Gastrocnemius medialis (tissue), 4 donors: ENCODE measurements around the gene DNAH2. TPM values are rescaled to one million over a fixed set of nuclear protein-coding genes. Genes with fewer than 3 reads are reported as not detected.

Experiments
- ATAC-seq, 2 donors: fragments of 150-250 bp; one replicate each; pipeline ENCODE4 v1.9.1; 2016
- DNase-seq, 2 donors: peaks; one replicate each; pipeline ENCODE4 v3.0.0-alpha.2; 2019
- H3K27ac ChIP-seq, 4 donors: fragments of 200-600 bp; sonication (generic); 1 replicate in 1 of 4; 2 replicates in 3 of 4; pipeline ENCODE4 v1.5.1; 2016 to 2018; ENCODE audit warnings: mild to moderate bottlenecking in 2 of 4, moderate library complexity in 1 of 4
- H3K27me3 ChIP-seq, 3 donors: fragments of 200-600 bp; sonication (generic) in 2 of 3; 1 replicate in 1 of 3; 2 replicates in 2 of 3; pipeline versions ENCODE4 v1.5.1 to v1.6.0; 2016 to 2019; ENCODE audit warnings: mild to moderate bottlenecking in 1 of 3, moderate library complexity in 1 of 3
- H3K36me3 ChIP-seq, 2 donors: fragments of 200-600 bp; sonication (generic) in 1 of 2; one replicate each; pipeline ENCODE4 v1.5.1; 2017 to 2018
- H3K4me1 ChIP-seq, 2 donors: fragments of 200-600 bp; sonication (generic) in 1 of 2; one replicate each; pipeline ENCODE4 v1.5.1; 2016 to 2017; ENCODE audit warnings: mild to moderate bottlenecking in 2 of 2
- H3K4me3 ChIP-seq, 4 donors: fragments of 200-600 bp; sonication (generic) in 3 of 4; 1 replicate in 1 of 4; 2 replicates in 3 of 4; pipeline ENCODE4 v1.5.1; 2016 to 2019; ENCODE audit warnings: mild to moderate bottlenecking in 2 of 4
- H3K9me3 ChIP-seq, 3 donors: fragments of 200-600 bp; sonication (generic) in 2 of 3; 1 replicate in 1 of 3; 2 replicates in 2 of 3; pipeline ENCODE4 v1.5.1; 2016 to 2019
- CTCF ChIP-seq, 5 experiments: fragments of 450-650 bp in 3 of 5; fragments of 200-600 bp in 2 of 5; sonication (generic) in 2 of 5; IDR thresholded peaks in 4 of 5; conservative IDR thresholded peaks in 1 of 5; 1 replicate in 4 of 5; 2 replicates in 1 of 5; pipeline ENCODE4 v1.5.1; 2016 to 2019; ENCODE audit warnings: antibody characterized with exemption in 5 of 5, mild to moderate bottlenecking in 3 of 5, moderate library complexity in 3 of 5
- POLR2A ChIP-seq, 2 donors: fragments of 450-650 bp; IDR thresholded peaks; one replicate each; pipeline ENCODE4 v1.6.1; 2017; ENCODE audit warnings: antibody characterized with exemption in 2 of 2, mild to moderate bottlenecking in 2 of 2, moderate library complexity in 2 of 2
- in situ Hi-C, 4 donors: fragments of 200-750 bp; cut with MboI; loops; one replicate each; pipeline versions ENCODE4 v1.15.0 to v1.8.0; 2017; ENCODE audit warnings: low sequenced_read_pairs in 4 of 4
- intact Hi-C: fragments of 100-400 bp; cut with DNase I; formaldehyde crosslinking; loops from one replicate; pipeline ENCODE4 v1.15.1; 2023; ENCODE audit warnings: low total_unique reads
- total RNA-seq, 4 donors: library from RNA; depleted of rRNA; stranded (reverse); fragments of >200 nt; gene quantifications; one replicate each; pipeline versions ENCODE4 v1.1.0 to v1.2.3, GENCODE V29; 2016

The DNAH2 gene
- total RNA-seq, 4 donors from 2014 or later = not detected

GRCh38 chr17:7849751-7850504, 132.4 kb downstream of the DNAH2 start:
- no peaks in the 10 kb centered on the region for H3K27me3 ChIP-seq
- in situ Hi-C loops (loop anchor here in 2 of 4 donors (25.0 kb wide), 1 partner anchor 137 kb away; no protein-coding TSS in a partner anchor), intact Hi-C loops (loop anchor here (10.0 kb wide), 2 partner anchors 105 to 545 kb away; partner anchors contain the start of gene EIF5A)
- DNase-seq = no peak
- no peak overlapping the region for H3K4me3 ChIP-seq
- H3K9me3 ChIP-seq = no peaks in the 10 kb centered on the region
- H3K4me1 ChIP-seq = peaks cover 12 to 17% of the 10 kb centered on the region in 2 donors
- no peak overlapping the region for H3K27ac ChIP-seq
- H3K36me3 ChIP-seq = peaks cover 0 to 67% of the 10 kb centered on the region in 2 donors
- TF ChIP-seq CTCF (IDR thresholded peaks at IDR 0.05 in 4 of 5, conservative IDR thresholded peaks at IDR 0.05 in 1 of 5) (no peak), POLR2A (IDR thresholded peaks at IDR 0.05) (no peak)
- ATAC-seq = no peak

- Histone ChIP-seq H3K9me3 (no peaks in the 10 kb centered on the region), H3K27me3 (no peaks in the 10 kb centered on the region), H3K4me1 (peaks cover 12 to 15% of the 10 kb centered on the region in 2 donors), H3K4me3 (no peak overlapping the region), H3K36me3 (peaks cover 0 to 64% of the 10 kb centered on the region in 2 donors), H3K27ac (peak overlapping the region in 3 of 4 donors; percentile 12 to 50 (median 42))
- DNase-seq = peak in 1 of 2 donors; percentile 14
- in situ Hi-C loops = loop anchor here in 2 of 4 donors (25.0 kb wide), 1 partner anchor 136 kb away; no protein-coding TSS in a partner anchor
- TF ChIP-seq CTCF (IDR thresholded peaks at IDR 0.05 in 4 of 5, conservative IDR thresholded peaks at IDR 0.05 in 1 of 5) = no peak
- TF ChIP-seq POLR2A (IDR thresholded peaks at IDR 0.05) = no peak
- intact Hi-C loops = loop anchor here (1.0 to 10.0 kb wide), 2 partner anchors 28 to 106 kb away; no protein-coding TSS in a partner anchor
- ATAC-seq = no peak
Measured at GRCh38 chr17:7850701-7851437, 133.3 kb downstream of the DNAH2 start.

- peaks cover 19 to 20% of the 10 kb centered on the region in 2 donors for H3K4me1 ChIP-seq
- in situ Hi-C loops = loop anchor here in 2 of 4 donors (25.0 kb wide), 1 partner anchor 136 kb away; no protein-coding TSS in a partner anchor
- peak overlapping the region in 1 of 4 donors; percentile 7 for H3K4me3 ChIP-seq
- TF ChIP-seq POLR2A (IDR thresholded peaks at IDR 0.05) = peak in 1 of 2 donors; percentile 23
- TF ChIP-seq CTCF (IDR thresholded peaks at IDR 0.05 in 4 of 5, conservative IDR thresholded peaks at IDR 0.05 in 1 of 5) = peak; percentile 98 to 100 (median 99)
- ATAC-seq (peak; percentile 72 to 81), DNase-seq (peak; percentile 85 to 88)
- peaks cover 0 to 57% of the 10 kb centered on the region in 2 donors for H3K36me3 ChIP-seq
- intact Hi-C loops = loop anchor here (1.0 to 10.0 kb wide), 2 partner anchors 28 to 107 kb away; no protein-coding TSS in a partner anchor
- no peaks in the 10 kb centered on the region for H3K27me3 ChIP-seq
- no peaks in the 10 kb centered on the region for H3K9me3 ChIP-seq
- H3K27ac ChIP-seq = peak overlapping the region; percentile 12 to 72 (median 54)
Measured at GRCh38 chr17:7851438-7852261, 134.1 kb downstream of the DNAH2 start.

GRCh38 chr17:7852262-7852670, 134.7 kb downstream of the DNAH2 start:
- TF ChIP-seq POLR2A (IDR thresholded peaks at IDR 0.05) (no peak), CTCF (IDR thresholded peaks at IDR 0.05 in 4 of 5, conservative IDR thresholded peaks at IDR 0.05 in 1 of 5) (no peak)
- Histone ChIP-seq H3K36me3 (peaks cover 0 to 51% of the 10 kb centered on the region in 2 donors), H3K27me3 (no peaks in the 10 kb centered on the region), H3K4me3 (no peak overlapping the region), H3K4me1 (peaks cover 19 to 22% of the 10 kb centered on the region in 2 donors), H3K27ac (peak overlapping the region in 3 of 4 donors; percentile 12 to 72 (median 57)), H3K9me3 (no peaks in the 10 kb centered on the region)
- no peak for ATAC-seq
- intact Hi-C loops (loop anchor here (10.0 kb wide), 1 partner anchor 107 kb away; no protein-coding TSS in a partner anchor), in situ Hi-C loops (loop anchor here in 2 of 4 donors (25.0 kb wide), 1 partner anchor 135 kb away; no protein-coding TSS in a partner anchor)
- DNase-seq = peak in 1 of 2 donors; percentile 23
